ENCODE data around the gene DIRAS1. TPM values are rescaled to one million over a fixed set of nuclear protein-coding genes. Genes with fewer than 3 reads are reported as not detected.
"Not testable (repeated sequence)": the region's sequence is repeated elsewhere in the genome, so short reads cannot be mapped to it uniquely, and the experiment has no call there.

DIRAS1 gene
- total and polyA plus RNA-seq, 2 of the 4 experiments (the other 2 are of a cell fraction) = 1.4 to 10.3 TPM

DNA sequence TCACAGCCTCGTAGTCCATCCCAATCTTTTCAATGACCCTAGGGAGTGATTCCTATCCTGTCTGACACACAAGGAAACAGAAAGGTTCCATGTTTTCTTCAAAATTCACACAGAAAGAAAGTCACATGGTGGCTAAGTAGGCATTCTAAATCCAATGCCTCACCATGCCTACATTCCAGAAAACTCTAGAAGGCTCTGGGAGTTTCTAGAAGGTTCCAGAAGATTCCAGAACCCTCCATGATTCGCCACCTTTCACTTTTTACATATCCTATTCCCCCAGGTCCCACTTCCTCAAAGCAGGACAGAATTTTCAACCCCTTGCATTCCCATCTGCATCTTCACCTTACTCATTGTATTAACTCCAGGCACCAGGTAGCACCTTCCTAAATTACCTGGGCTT is 41.7 kb downstream of the DIRAS1 start:
- ATAC-seq (ENCODE audit: low read depth) (no peak), DNase-seq (no peak)
- H2AK5ac ChIP-seq (ENCODE audit: low read depth, low read length) = no peak overlapping the region
- no peak overlapping the region for H2AFZ ChIP-seq (replicated peaks; ENCODE audit: low read length, poor library complexity)
- no peak overlapping the region for H2BK15ac ChIP-seq (ENCODE audit: low read depth, low read length)
- H4K5ac ChIP-seq (ENCODE audit: low read depth, low read length) = no peak overlapping the region
- H3K14ac ChIP-seq (replicated peaks; ENCODE audit: low read depth, low read length) = no peak overlapping the region
- H3K23ac ChIP-seq (ENCODE audit: low read depth, low read length) = no peak overlapping the region
- H4K8ac ChIP-seq (ENCODE audit: low read depth in 2 of 2, low read length in 2 of 2) = no peak overlapping the region
- 17% methylated on average over 1 of the region's 2 CpGs; no CpG with 5 or more reads in 1 of the 2 experiments for WGBS, 2 experiments (ENCODE audit: extremely low coverage in 2 of 2, insufficient read length in 1 of 2)
- dilution Hi-C loops (cut with HindIII; ENCODE audit: low sequenced_read_pairs, unreplicated experiment) (no loop called here), in situ Hi-C loops (cut with MboI; ENCODE audit: low sequenced_read_pairs) (no loop called here), intact Hi-C loops (cut with micrococcal nuclease) (no loop called here)
- no peak overlapping the region for H3K18ac ChIP-seq (ENCODE audit: low read depth, low read length)
- no peak overlapping the region for H3K27ac ChIP-seq (ENCODE audit: insufficient read depth, low read length)
- H2BK20ac ChIP-seq (ENCODE audit: low read depth, low read length) = no peak overlapping the region
- H3K36me3 ChIP-seq (ENCODE audit: control insufficient read depth, insufficient read depth, low read length) = no peaks in the 10 kb centered on the region
- H3K4me2 ChIP-seq (ENCODE audit: low read depth, low read length) = no peak overlapping the region
- no peak overlapping the region for H2BK120ac ChIP-seq (ENCODE audit: low read depth, low read length)
- H3K4me1 ChIP-seq (ENCODE audit: control insufficient read depth, insufficient read depth, low read length) = no peaks in the 10 kb centered on the region
- H4K20me1 ChIP-seq (ENCODE audit: insufficient read depth, low read length) = no peaks in the 10 kb centered on the region
- no peak overlapping the region for H3K9ac ChIP-seq (ENCODE audit: low read depth, low read length)
- no peak overlapping the region for H2AK9ac ChIP-seq (replicated peaks; ENCODE audit: low read depth, low read length, poor library complexity)
- H4K91ac ChIP-seq (ENCODE audit: insufficient read depth, low read depth, low read length) = no peak overlapping the region
- CTCF ChIA-PET = no interaction called here
- H3K9me1 ChIP-seq (ENCODE audit: insufficient read depth, low read length) = no peaks in the 10 kb centered on the region
- no peak overlapping the region for H3K4me3 ChIP-seq (ENCODE audit: insufficient read depth, low read depth, low read length)
- TF ChIP-seq RAD21 (IDR thresholded peaks at IDR 0.05; ENCODE audit: low read length) (no peak), FOS (IDR thresholded peaks at IDR 0.05; ENCODE audit: low read depth, low read length) (no peak), CHD1 (IDR thresholded peaks at IDR 0.05; ENCODE audit: low read depth, low read length) (no peak), MAZ (IDR thresholded peaks at IDR 0.05; ENCODE audit: borderline replicate concordance, low read depth, low read length) (no peak), BHLHE40 (IDR thresholded peaks at IDR 0.05; ENCODE audit: low read depth, low read length) (no peak), CEBPB (IDR thresholded peaks at IDR 0.05; ENCODE audit: low read depth, low read length) (no peak), RCOR1 (IDR thresholded peaks at IDR 0.05; ENCODE audit: insufficient replicate concordance, low read length) (no peak)
- TF ChIP-seq, protein P1, sequence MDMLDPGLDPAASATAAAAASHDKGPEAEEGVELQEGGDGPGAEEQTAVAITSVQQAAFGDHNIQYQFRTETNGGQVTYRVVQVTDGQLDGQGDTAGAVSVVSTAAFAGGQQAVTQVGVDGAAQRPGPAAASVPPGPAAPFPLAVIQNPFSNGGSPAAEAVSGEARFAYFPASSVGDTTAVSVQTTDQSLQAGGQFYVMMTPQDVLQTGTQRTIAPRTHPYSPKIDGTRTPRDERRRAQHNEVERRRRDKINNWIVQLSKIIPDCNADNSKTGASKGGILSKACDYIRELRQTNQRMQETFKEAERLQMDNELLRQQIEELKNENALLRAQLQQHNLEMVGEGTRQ (IDR thresholded peaks at IDR 0.05; ENCODE audit: low read depth, low read length) = no peak
- no peaks in the 10 kb centered on the region for H3K9me3 ChIP-seq (ENCODE audit: control insufficient read depth, insufficient read depth, low read length)
- no peak overlapping the region for H3K56ac ChIP-seq (ENCODE audit: extremely low read depth, insufficient read depth, low read length)
- no peak overlapping the region for H2BK5ac ChIP-seq (ENCODE audit: low read depth, low read length, poor library complexity, severe bottlenecking)
- peaks cover 41% of the 10 kb centered on the region for H3K27me3 ChIP-seq (ENCODE audit: control insufficient read depth, insufficient read depth, low read length)
- H3K4ac ChIP-seq (ENCODE audit: low read depth, low read length) = no peak overlapping the region
- POLR2A ChIA-PET (ENCODE audit: unreplicated experiment) = no interaction called here
- BruUV-seq (replicated peaks) = no TSS peak
- H3K79me1 ChIP-seq (ENCODE audit: low read depth in 1 of 2, low read length in 2 of 2) = no peaks in the 10 kb centered on the region

DNA sequence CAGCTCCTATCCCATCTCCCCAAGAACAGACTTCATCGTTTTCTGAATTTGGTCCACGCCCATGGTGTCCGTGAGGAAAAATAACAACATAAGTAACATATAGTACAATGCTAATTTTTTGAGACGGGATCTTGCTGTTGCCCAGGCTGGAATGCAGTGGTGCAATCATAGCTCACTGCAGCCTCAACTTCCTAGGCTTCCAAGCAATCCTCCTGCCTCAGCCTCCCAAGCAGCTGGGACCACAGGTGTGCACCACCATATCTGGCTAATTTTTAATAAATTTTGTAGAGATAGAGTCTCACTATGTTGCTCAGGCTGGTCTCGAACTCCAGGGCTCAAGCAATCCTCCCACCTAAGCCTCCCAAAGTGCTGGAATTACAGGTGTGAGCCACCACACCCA is 42.2 kb downstream of the DIRAS1 start:
- H2AFZ ChIP-seq (replicated peaks; ENCODE audit: low read length, poor library complexity); H3K56ac ChIP-seq (ENCODE audit: extremely low read depth, insufficient read depth, low read length); H2BK120ac ChIP-seq (ENCODE audit: low read depth, low read length); ATAC-seq (ENCODE audit: low read depth); DNase-seq; H3K18ac ChIP-seq (ENCODE audit: low read depth, low read length); POLR2A ChIA-PET (ENCODE audit: unreplicated experiment); H2AK9ac ChIP-seq (replicated peaks; ENCODE audit: low read depth, low read length, poor library complexity); H3K9me1 ChIP-seq (ENCODE audit: insufficient read depth, low read length); H2BK5ac ChIP-seq (ENCODE audit: low read depth, low read length, poor library complexity, severe bottlenecking); H3K79me1 ChIP-seq (ENCODE audit: low read depth in 1 of 2, low read length in 2 of 2); H2BK15ac ChIP-seq (ENCODE audit: low read depth, low read length); H2BK20ac ChIP-seq (ENCODE audit: low read depth, low read length); H3K14ac ChIP-seq (replicated peaks; ENCODE audit: low read depth, low read length); H3K4me3 ChIP-seq (ENCODE audit: insufficient read depth, low read depth, low read length); H3K36me3 ChIP-seq (ENCODE audit: control insufficient read depth, insufficient read depth, low read length); intact Hi-C loops (cut with micrococcal nuclease); H4K20me1 ChIP-seq (ENCODE audit: insufficient read depth, low read length); CTCF ChIA-PET; H3K9ac ChIP-seq (ENCODE audit: low read depth, low read length); H3K4me2 ChIP-seq (ENCODE audit: low read depth, low read length); in situ Hi-C loops (cut with MboI; ENCODE audit: low sequenced_read_pairs); H3K4me1 ChIP-seq (ENCODE audit: control insufficient read depth, insufficient read depth, low read length); H3K4ac ChIP-seq (ENCODE audit: low read depth, low read length); H4K5ac ChIP-seq (ENCODE audit: low read depth, low read length); H4K91ac ChIP-seq (ENCODE audit: insufficient read depth, low read depth, low read length); dilution Hi-C loops (cut with HindIII; ENCODE audit: low sequenced_read_pairs, unreplicated experiment); BruUV-seq (replicated peaks); H4K8ac ChIP-seq (ENCODE audit: low read depth in 2 of 2, low read length in 2 of 2); H3K9me3 ChIP-seq (ENCODE audit: control insufficient read depth, insufficient read depth, low read length); H3K27ac ChIP-seq (ENCODE audit: insufficient read depth, low read length); H3K23ac ChIP-seq (ENCODE audit: low read depth, low read length); H2AK5ac ChIP-seq (ENCODE audit: low read depth, low read length): not testable (repeated sequence)
- peaks cover 42% of the 10 kb centered on the region for H3K27me3 ChIP-seq (ENCODE audit: control insufficient read depth, insufficient read depth, low read length)
- 60% methylated on average over 1 of the region's 5 CpGs; no CpG with 5 or more reads in 1 of the 2 experiments for WGBS, 2 experiments (ENCODE audit: extremely low coverage in 2 of 2, insufficient read length in 1 of 2)
